SK-MEL-5 (cell line): ENCODE results near the gene MTA3. TPM values are rescaled to one million over a fixed set of nuclear protein-coding genes. Genes with fewer than 3 reads are reported as not detected.
"Not testable (repeated sequence)": the region's sequence is repeated elsewhere in the genome, so short reads cannot be mapped to it uniquely, and the experiment has no call there.

Experiments
- DNase-seq: peaks from one replicate; pipeline ENCODE4 v3.0.0-alpha.2; 2016; ENCODE audit warnings: low read depth, low spot score
- in situ Hi-C: cut with HindIII; loops from 2 replicates; pipeline ENCODE4 v1.10.0; 2016; ENCODE audit warnings: low sequenced_read_pairs, high pct_unique_total_duplicates, low pct_unique_long_range_greater_than_20kb
- total RNA-seq: library from RNA; depleted of rRNA; stranded (reverse); fragments of >200 nt; shearing (Covaris generic); gene quantifications from 2 replicates; pipeline ENCODE4 v1.2.3, GENCODE V29; 2014

MTA3 gene
- total RNA-seq, 1 experiment from 2014 or later, result 38.9 TPM

DNA sequence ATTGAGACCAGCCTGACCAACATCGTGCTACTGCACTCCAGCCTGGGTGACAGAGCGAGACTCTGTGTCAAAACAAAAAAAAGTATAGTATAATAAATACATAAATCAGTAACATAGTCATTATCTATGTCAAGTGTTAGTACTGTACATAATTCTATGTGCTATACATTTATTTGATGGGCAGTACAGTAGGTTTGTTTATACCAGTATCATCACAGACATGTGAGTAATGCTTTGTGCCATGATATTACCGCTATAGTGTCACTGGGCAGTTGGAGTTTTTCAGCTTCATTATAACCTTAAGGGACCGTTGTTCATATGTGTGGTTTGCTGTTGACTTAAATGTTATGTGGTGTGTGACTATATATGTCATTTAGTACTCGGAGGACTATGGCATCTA is 24.9 kb downstream of the MTA3 start:
- no peak for DNase-seq
- in situ Hi-C loops, result no loop called here

GRCh38 chr2:42598656-42599055 is 30.2 kb downstream of the MTA3 start:
- in situ Hi-C loops, result no loop called here
- DNase-seq, result peak; percentile 37

DNA sequence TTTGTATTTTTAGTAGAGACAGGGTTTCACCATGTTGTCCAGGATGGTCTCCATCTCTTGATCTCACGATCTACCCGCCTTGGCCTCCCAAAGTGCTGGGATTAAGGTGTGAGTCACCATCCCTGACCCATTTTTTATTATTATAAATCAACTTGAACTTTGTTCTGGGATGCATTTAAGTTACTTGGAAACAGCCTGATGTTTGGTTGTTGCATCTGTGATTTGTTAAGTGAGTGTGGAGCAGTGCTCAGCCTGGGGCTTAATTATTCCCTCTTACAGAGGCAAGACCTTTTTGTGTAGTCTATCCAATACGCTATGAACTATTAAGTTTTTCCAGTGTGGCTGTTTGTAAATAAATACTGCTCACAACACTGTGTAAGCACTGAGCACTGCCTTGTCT is 32.6 kb downstream of the MTA3 start:
- in situ Hi-C loops, result no loop called here
- DNase-seq, result no peak

GRCh38 chr2:42602218-42602875 is 33.9 kb downstream of the MTA3 start:
- no peak for DNase-seq
- in situ Hi-C loops, result no loop called here

DNA sequence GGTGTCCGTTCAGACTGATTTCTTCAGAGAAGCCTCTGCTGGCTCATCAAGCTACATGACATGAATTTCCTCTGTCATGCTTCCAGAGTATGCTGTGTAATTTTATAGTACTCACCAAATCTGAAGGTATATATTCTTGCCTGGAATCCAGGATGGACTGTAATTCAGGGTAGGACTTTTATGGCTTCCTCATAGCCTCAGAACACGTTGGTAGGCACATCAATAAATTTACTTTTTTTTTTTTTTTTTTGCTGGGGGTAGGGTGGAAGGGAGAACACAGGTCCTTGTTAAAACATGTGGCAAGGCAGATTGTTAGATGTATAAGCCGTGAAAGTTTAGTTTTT is 34.4 kb downstream of the MTA3 start:
- in situ Hi-C loops, result no loop called here
- no peak for DNase-seq

DNA sequence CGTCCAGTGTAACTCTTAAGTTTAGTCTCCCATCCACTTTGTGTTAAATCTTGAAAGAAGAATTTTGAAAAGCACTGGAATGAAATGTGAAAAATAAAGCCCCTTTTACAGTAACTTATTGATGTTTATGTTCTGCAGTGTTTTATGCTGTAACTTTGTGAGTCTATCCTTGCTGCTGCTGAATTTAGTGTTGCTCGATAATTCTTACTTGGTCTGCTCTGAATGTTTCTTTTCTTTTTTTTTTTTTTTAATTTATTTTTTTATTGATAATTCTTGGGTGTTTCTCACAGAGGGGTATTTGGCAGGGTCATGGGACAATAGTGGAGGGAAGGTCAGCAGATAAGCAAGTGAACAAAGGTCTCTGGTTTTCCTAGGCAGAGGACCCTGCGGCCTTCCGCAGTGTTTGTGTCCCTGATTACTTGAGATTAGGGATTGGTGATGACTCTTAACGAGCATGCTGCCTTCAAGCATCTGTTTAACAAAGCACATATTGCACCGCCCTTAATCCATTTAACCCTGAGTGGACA is 36.0 kb downstream of the MTA3 start:
- in situ Hi-C loops, DNase-seq: not testable (repeated sequence)

- in situ Hi-C loops, DNase-seq: not testable (repeated sequence)
Observed at GRCh38 chr2:42606166-42606565, 37.7 kb downstream of the MTA3 start.

- DNase-seq, result no peak
- in situ Hi-C loops, result no loop called here
Observed at GRCh38 chr2:42607101-42607637, 38.7 kb downstream of the MTA3 start.

DNA sequence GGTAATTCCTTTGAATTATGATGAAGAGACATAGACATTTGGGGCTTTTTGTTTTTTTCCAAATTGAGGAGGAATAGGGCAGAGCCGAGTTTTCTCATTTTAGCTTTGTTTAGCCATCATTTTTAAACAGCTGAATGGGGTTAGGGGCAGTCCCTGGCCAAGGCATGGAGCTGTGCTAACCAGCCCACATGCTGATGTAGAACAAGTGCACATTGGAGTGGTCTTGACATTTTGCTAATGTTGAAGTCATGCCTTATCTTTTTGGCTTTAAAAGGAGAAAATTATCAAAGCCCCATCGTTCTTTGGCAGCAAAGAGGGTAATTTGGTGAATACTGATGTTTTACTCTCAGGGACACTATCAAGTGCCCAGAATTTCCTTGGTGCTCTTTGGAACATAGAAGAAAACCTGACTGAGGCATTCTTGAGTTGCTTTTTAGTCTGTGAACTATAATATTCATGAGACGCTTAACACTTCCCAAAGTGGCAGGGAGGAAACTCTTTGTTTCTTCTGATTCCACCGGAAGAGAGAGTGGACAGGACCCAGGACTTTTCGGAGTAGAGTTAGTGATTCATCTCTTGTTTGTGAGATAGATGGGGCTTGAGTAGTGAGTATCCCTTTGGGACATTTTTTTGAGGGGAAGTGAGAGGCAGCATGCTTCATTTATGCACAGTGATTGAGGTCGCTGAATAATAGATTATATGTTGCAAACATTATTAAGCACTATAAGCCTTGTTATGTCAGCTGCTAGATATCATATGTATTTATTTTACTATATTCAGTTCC is 45.0 kb downstream of the MTA3 start:
- in situ Hi-C loops, result no loop called here
- DNase-seq, result no peak

- DNase-seq, result no peak
Observed at GRCh38 chr2:42614838-42615237, 46.4 kb downstream of the MTA3 start.

GRCh38 chr2:42618116-42618515 is 49.7 kb downstream of the MTA3 start:
- no peak for DNase-seq
- in situ Hi-C loops, result no loop called here

More at GRCh38 chr2:42614838-42615237, 46.4 kb downstream of the MTA3 start:
- in situ Hi-C loops, result no loop called here

GRCh38 chr2:42618972-42619371 is 50.5 kb downstream of the MTA3 start:
- no peak for DNase-seq
- in situ Hi-C loops, result no loop called here

DNA sequence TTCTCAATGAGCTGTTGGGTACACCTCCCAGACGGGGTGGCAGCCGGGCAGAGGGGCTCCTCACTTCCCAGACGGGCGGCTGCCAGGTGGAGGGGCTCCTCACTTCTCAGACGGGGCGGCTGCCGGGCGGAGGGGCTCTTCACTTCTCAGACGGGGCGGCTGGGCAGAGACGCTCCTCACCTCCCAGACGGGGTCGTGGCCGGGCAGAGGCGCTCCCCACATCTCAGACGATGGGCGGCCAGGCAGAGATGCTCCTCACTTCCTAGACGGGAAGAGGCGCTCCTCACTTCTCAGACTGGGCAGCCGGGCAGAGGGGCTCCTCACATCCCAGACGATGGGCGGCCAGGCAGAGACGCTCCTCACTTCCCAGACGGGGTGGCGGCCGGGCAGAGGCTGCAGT is 53.2 kb downstream of the MTA3 start:
- in situ Hi-C loops, result not testable (repeated sequence)

GRCh38 chr2:42622943-42623676 is 54.7 kb downstream of the MTA3 start:
- peak; percentile 13 for DNase-seq
- in situ Hi-C loops, result no loop called here

More for the DNA sequence above, 53.2 kb downstream of the MTA3 start:
- not testable (repeated sequence) for DNase-seq

DNA sequence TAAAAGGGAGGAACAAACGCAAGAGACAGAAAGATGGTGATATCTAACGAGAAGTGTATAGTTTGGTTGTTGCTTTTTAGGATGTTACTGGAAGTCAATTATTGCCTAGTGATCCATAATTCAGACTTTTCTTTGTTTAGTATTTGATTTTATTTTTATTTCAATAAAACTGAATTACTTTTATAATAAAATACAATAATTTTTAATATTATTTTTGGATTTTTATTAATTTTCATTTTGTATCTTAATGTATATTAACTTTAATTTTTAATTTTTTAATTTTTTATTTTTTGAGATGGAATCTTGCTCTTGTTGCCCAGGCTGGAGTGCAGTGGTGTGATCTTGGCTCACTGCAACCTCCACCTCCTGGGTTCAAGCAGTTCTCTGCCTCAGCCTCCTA is 55.6 kb downstream of the MTA3 start:
- in situ Hi-C loops, result no loop called here
- DNase-seq, result no peak

- in situ Hi-C loops, result not testable (repeated sequence)
Observed at GRCh38 chr2:42628024-42628423, 59.6 kb downstream of the MTA3 start.

DNA sequence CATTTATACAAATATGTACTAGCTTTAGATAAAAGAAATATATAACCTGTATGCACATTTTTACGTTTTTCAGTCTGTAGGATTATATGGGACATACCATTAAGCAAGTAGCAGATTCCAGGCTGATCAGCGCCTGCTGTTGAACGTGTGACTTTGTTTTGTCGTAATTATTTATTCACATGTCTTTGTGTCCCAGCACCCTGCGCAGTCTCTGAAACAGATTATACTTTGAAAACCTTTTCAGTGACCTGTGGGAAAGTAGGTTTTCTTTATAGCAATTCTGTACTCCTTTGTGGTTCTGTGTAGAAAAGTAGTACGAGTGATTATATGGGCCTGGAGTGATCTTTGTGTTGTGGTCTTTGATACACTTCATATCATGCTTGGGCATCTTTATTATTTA is 68.5 kb downstream of the MTA3 start:
- DNase-seq, result no peak
- in situ Hi-C loops, result no loop called here

More at GRCh38 chr2:42628024-42628423, 59.6 kb downstream of the MTA3 start:
- not testable (repeated sequence) for DNase-seq
